GM12874 (cell line): Measurements from ENCODE around the gene ADAMTS17.

Source experiments
- TF ChIP-seq, protein P1 (sequence below): IDR thresholded peaks from 2 replicates; pipeline ENCODE4 v1.5.1; 2011; ENCODE audit warnings: low read depth, mild to moderate bottlenecking, control low read depth, low read length, moderate library complexity; ENCODE audit not compliant: insufficient read depth

Gene ADAMTS17

GRCh38 chr15:100211855-100212850 lies 129.6 kb downstream of the ADAMTS17 start:
- TF ChIP-seq, protein P1, sequence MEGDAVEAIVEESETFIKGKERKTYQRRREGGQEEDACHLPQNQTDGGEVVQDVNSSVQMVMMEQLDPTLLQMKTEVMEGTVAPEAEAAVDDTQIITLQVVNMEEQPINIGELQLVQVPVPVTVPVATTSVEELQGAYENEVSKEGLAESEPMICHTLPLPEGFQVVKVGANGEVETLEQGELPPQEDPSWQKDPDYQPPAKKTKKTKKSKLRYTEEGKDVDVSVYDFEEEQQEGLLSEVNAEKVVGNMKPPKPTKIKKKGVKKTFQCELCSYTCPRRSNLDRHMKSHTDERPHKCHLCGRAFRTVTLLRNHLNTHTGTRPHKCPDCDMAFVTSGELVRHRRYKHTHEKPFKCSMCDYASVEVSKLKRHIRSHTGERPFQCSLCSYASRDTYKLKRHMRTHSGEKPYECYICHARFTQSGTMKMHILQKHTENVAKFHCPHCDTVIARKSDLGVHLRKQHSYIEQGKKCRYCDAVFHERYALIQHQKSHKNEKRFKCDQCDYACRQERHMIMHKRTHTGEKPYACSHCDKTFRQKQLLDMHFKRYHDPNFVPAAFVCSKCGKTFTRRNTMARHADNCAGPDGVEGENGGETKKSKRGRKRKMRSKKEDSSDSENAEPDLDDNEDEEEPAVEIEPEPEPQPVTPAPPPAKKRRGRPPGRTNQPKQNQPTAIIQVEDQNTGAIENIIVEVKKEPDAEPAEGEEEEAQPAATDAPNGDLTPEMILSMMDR: no peak

- TF ChIP-seq, protein P1: no peak
Measured at GRCh38 chr15:100210338-100210737, 131.4 kb downstream of the ADAMTS17 start.

DNA sequence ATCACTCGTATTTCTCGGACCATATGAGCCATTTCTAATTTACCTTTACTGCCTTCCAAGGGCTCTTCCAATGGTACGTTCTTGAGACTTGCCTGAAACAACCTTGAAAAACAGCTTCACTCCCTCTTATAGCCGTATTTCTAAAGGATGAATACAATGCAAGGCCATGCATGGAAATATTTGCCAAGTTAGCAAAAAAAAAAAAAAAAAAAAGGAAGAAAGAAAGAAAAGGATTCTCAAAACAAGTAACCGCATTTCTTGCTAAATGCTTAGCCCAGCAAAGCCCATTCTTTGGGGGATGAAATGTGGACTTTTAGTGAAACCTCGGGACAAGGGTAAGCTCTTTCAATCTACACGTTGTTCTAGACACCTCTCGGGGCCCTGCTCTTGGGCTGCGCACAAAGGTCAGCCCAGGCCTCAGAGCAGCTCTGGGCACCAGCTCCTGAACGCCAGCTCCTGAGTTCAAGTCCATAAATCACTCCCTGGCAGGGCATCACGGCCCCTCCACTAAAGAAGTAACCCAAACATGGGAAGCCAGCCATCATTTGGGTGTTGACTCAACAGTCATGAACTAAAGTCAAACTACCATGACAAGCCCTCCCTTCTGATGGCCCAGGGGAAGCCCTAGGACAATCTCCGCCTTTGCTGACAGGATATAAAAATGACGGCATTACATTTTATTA lies 132.7 kb downstream of the ADAMTS17 start:
- TF ChIP-seq, protein P1: no peak

GRCh38 chr15:100207053-100207452 lies 134.7 kb downstream of the ADAMTS17 start:
- TF ChIP-seq, protein P1: no peak

GRCh38 chr15:100206643-100207042 lies 135.1 kb downstream of the ADAMTS17 start:
- TF ChIP-seq, protein P1: no peak

- TF ChIP-seq, protein P1: no peak
Measured at GRCh38 chr15:100205549-100206295, 136.1 kb downstream of the ADAMTS17 start.

- TF ChIP-seq, protein P1: no peak
Measured at GRCh38 chr15:100204771-100205170, 137.0 kb downstream of the ADAMTS17 start.
